ENCODE results near the gene CSF2RB. TPM values are rescaled to one million over a fixed set of nuclear protein-coding genes. Genes with fewer than 3 reads are reported as not detected.

The CSF2RB gene
- total and polyA plus RNA-seq, 11 donors: 0.69 to 39.4 (median 2.3) TPM

DNA sequence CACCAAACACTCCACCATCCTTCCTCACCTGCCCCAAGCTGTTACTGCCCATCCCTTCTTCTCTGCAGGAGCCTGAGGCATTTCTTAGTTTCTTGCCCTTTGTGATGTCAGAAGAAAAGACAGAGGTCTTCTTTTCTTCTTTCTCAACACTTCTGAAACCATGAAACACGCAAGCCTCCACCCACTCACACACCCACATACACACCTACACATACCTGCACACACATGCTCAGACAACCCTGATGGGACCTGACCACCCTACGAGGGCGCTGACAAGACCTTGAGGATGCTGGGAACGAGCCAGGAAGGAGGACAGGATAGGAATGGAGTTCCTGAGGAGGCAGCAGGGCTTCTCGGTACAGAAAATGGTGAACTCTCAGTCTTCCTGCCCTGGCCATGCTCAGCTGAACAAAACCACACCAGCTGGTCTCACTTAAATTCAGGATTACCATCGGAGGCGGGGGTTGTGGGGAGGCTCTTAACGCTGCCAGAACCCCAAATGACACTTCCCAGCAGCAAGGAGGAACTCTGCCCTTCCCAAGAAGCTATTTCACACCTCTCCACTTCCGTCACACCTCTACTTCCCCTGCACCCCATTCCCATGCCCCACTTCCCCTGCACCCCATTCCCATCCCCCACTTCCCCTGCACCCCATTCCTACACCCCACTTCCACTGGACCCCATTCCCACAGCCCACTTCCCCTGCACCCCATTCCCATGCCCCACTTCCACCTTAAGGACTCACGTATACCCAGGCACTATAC, 41.0 kb downstream of the CSF2RB start:
- peaks cover 0 to 3% (median 0%) of the 10 kb centered on the region in 12 donors for H3K9me3 ChIP-seq
- TF ChIP-seq POLR2A (IDR thresholded peaks at IDR 0.05): no peak
- TF ChIP-seq, protein P1, sequence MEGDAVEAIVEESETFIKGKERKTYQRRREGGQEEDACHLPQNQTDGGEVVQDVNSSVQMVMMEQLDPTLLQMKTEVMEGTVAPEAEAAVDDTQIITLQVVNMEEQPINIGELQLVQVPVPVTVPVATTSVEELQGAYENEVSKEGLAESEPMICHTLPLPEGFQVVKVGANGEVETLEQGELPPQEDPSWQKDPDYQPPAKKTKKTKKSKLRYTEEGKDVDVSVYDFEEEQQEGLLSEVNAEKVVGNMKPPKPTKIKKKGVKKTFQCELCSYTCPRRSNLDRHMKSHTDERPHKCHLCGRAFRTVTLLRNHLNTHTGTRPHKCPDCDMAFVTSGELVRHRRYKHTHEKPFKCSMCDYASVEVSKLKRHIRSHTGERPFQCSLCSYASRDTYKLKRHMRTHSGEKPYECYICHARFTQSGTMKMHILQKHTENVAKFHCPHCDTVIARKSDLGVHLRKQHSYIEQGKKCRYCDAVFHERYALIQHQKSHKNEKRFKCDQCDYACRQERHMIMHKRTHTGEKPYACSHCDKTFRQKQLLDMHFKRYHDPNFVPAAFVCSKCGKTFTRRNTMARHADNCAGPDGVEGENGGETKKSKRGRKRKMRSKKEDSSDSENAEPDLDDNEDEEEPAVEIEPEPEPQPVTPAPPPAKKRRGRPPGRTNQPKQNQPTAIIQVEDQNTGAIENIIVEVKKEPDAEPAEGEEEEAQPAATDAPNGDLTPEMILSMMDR (IDR thresholded peaks at IDR 0.05): no peak
- no peaks in the 10 kb centered on the region for H3K4me1 ChIP-seq
- intact Hi-C loops (cut with DNase I): no loop called here
- no peak overlapping the region for H3K4me3 ChIP-seq
- H3K36me3 ChIP-seq: no peaks in the 10 kb centered on the region
- ATAC-seq (peak in 1 of 4 donors; percentile 33), DNase-seq (no peak)
- H3K27ac ChIP-seq: no peak overlapping the region
- peaks cover 0 to 21% (median 2%) of the 10 kb centered on the region in 9 donors for H3K27me3 ChIP-seq
- WGBS, 4 donors: 52 to 67% (median 59%) methylated on average over 10 of the region's 10 CpGs

DNA sequence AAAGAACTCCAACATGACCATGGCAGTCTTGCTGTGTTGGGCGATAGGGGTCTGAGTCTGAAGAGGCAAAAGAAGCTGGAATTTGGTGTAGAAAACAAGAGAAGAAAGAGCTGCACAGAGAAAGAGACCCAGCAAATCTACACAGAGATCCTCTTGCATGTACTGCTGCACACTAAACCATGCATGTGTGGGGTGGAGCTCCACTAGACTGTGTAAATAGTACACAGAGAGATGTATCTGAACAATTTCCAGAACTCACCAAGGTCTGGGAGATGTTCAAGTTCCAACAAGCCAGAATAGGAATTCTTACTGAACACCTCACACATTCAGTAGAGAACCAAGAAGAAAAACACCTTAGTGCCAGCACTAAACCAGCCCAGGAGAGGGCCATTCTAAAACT, 42.3 kb downstream of the CSF2RB start:
- WGBS, 4 donors: 79 to 95% (median 91%) methylated on average over 1 of the region's 1 CpG
- Histone ChIP-seq H3K27ac (no peak overlapping the region), H3K27me3 (peaks cover 0 to 34% (median 7%) of the 10 kb centered on the region in 9 donors), H3K36me3 (no peaks in the 10 kb centered on the region), H3K9me3 (peaks cover 0 to 3% (median 0%) of the 10 kb centered on the region in 12 donors), H3K4me1 (no peaks in the 10 kb centered on the region), H3K4me3 (no peak overlapping the region)
- DNase-seq: no peak
- no peak for TF ChIP-seq POLR2A (IDR thresholded peaks at IDR 0.05)
- TF ChIP-seq, protein P1 (IDR thresholded peaks at IDR 0.05): no peak
- intact Hi-C loops (cut with DNase I): no loop called here
- no peak for ATAC-seq

DNA sequence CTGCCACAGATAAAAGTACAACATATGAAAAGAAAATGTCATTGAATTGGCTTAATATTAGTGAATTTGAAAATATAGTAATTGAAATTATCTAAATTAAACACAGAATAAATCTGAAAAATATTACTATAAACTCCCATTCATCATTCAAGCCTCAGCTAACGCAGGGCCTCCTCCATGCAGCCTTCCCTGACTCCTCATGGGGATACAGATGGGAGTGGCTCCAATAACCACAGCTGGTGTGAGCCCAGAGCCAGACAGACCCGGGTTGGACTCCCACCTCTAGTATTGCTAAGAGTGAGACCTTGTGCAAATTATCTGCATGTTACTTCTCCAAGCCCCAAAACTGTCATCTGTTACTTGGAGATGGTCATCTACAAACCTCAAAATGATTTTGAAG, 44.9 kb downstream of the CSF2RB start:
- H3K4me1 ChIP-seq: no peaks in the 10 kb centered on the region
- ATAC-seq (no peak), DNase-seq (no peak)
- no peak overlapping the region for H3K27ac ChIP-seq
- peaks cover 0 to 3% (median 0%) of the 10 kb centered on the region in 12 donors for H3K9me3 ChIP-seq
- 56 to 66% (median 61%) methylated on average over 2 of the region's 2 CpGs for WGBS, 4 donors
- no peaks in the 10 kb centered on the region for H3K36me3 ChIP-seq
- H3K27me3 ChIP-seq: peaks cover 0 to 23% (median 9%) of the 10 kb centered on the region in 9 donors
- no peak overlapping the region for H3K4me3 ChIP-seq
- intact Hi-C loops (cut with DNase I): no loop called here
- TF ChIP-seq POLR2A (IDR thresholded peaks at IDR 0.05): no peak
- TF ChIP-seq, protein P1 (IDR thresholded peaks at IDR 0.05): no peak

DNA sequence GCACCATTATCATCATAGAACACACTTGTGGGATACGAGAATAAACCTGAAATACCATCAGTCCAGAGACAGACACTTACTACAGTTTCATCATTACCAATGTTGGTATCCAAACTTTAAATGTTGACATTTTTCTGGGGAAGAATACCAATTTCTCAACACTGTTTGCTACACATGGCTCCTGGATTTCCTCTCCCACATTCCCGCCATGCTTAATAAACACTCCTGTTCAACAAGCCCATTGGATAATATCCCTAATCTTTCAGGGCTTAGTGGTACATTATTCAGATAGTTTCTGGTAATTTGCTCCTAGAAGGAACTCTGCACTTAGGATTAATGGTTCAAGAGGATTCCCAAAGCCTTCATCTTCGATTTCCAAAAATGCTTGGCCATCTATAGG, 48.2 kb downstream of the CSF2RB start:
- 60 to 69% (median 67%) methylated on average over 3 of the region's 3 CpGs for WGBS, 4 donors
- TF ChIP-seq POLR2A (IDR thresholded peaks at IDR 0.05): no peak
- TF ChIP-seq, protein P1 (IDR thresholded peaks at IDR 0.05): no peak
- no peaks in the 10 kb centered on the region for H3K4me1 ChIP-seq
- DNase-seq (no peak), ATAC-seq (no peak)
- H3K4me3 ChIP-seq: no peak overlapping the region
- no peaks in the 10 kb centered on the region for H3K36me3 ChIP-seq
- H3K27me3 ChIP-seq: peaks cover 0 to 23% (median 3%) of the 10 kb centered on the region in 9 donors
- H3K27ac ChIP-seq: no peak overlapping the region
- peaks cover 0 to under 1% (median 0%) of the 10 kb centered on the region in 12 donors for H3K9me3 ChIP-seq
- intact Hi-C loops (cut with DNase I): loop anchor here in 1 of 10 donors (10.0 kb wide), 1 partner anchor 63 kb away; no protein-coding TSS in a partner anchor
